ENCODE measurements around the gene AGR3.

AGR3 gene

DNA sequence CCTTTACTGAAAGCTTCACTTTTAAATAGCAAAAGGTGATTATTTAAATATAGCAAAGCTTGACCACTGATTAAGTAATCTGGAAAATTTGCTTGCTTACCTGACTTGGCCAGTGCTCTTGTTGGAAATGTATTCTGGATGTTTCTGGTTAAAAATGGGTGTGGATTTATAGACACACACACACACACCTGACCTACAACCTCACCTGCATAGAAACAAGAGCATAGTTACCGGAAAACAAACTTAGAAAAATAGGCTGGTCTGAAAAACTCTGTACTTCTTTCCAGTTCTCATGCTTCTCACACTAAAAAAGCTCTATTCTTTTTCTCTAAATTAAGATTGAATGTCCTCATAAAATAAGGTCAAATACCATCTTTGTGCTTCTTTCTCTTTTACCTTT lies at the start of gene AGR3:
TSS of gene AGR3 (minus strand) at position 140 of the 400 bp plus-strand sequence. CDS start 3,365 bp downstream, outside the sequence.
- DNase-seq: peak; percentile 62 to 89

DNA sequence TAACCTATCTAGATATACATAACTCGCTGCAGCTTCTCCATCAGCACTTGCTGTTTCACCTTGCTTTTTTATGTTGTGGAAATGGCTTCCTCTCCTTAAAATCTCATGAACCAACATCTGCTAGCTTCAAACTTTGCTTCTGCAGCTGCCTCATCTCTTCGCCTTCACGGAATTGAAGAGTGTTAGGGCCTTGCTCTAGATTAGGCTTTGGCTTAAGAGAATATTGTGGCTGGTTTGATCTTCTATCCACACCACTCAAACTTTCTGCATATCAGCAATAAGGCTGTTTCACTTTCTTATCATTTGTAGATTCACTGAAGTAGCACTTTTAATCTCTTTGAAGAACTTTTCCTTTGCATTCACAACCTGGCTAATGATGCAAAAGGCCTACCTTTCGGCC lies 49.2 kb upstream of the AGR3 start:
- DNase-seq: no peak

DNA sequence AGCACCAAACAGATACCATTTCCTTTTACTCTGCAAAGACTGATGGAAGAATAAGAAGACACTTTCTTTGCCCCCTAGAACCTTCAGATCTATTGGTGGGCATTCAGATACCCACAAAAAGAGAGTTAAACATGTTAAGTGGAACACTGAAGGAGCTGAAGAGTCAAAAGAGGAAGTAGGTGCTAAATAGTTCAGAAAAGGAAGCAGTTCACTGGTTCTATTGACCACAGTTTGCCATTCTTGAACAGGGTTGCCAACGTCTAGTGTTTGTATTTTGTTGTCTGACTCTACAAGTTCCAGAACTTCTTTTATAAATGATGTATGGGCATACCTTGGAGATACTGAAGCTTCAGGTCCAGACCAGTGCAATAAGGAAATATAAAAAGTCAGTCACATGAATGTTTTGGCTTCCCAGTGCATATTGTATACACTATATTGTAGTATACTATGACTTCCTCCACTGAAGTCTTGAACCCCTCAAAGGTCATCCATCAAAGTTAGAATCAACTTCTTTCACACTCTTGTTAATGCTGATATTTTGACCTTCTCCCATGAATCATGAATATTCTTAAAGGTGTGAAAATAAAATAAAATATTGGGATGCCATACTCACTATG lies 47.5 kb upstream of the AGR3 start:
- no peak for DNase-seq

DNA sequence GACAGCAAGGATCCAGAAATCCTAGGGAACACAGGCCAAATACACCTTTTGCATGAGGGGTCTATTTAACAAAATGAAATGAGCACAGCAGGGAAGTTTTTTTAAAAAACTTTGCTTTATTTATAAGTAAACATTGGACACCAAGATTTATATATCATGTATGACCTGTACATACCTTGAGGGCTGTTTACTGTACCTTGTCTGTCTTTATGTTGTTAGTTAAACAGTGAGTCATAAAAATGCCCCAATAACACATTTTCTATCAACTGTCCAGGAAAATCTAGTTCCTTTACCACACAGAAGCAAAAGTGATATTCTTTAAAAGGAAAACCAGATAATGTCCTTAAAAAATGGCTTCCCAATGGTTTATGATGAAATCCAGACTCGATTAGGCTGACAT lies 45.1 kb upstream of the AGR3 start:
- no peak for DNase-seq

DNA sequence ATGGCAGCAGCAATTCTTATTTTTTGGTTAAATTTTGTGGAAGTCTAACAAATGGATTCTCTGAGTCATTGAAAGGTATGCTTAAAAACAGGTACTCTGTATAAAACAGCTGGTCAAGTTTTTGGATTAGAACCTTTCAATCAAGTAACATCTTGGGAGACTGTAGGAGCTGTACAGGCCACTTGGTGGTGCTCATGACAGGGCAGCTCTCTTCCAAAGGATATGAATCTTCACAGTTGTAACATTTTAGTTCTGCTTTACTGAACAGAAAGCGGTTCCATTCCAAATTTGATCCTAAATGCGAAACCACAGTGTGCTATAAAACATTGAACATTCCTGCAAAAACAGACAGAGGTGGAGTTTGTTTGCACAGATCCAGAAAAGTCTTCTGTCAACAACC lies 44.5 kb upstream of the AGR3 start:
- DNase-seq: no peak

DNA sequence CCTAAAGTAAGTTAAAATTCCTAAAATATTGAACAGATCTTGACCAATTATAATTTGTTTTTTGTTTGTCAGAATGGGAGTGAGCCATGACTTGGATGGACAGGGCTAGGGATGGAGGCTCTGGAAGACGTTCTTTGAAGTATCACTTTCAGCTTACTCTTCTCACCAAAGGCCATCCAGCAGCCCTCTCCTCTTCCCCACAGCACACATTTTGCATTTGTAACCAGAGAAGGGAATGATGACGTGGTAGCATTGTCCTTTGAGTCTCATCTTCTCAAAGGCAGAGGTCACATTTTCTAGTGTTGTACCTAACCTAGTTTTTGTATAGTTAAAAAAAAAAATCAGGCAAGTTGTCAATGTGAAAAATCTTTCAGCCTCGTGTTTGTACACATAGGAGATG lies 43.8 kb upstream of the AGR3 start:
- DNase-seq: no peak

DNA sequence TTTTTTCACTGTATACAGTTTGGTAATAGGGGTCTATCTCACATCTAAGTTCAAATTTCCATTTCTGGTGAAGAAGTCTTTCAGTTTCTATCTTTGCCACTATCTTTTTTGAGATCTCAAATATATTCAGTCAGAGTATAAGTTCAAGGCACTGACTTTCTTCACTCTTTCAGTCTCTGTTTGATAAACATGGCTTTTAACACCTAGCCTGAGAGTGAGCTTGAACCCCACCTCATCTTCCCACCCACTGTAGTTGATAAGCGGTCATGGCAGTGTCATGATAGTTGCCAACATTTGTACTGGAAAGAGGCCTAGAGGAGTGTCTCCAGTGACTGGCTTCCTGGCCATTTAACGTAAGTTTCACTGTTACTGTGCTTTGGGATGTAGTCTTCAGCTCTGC lies 41.2 kb upstream of the AGR3 start:
- DNase-seq: no peak

DNA sequence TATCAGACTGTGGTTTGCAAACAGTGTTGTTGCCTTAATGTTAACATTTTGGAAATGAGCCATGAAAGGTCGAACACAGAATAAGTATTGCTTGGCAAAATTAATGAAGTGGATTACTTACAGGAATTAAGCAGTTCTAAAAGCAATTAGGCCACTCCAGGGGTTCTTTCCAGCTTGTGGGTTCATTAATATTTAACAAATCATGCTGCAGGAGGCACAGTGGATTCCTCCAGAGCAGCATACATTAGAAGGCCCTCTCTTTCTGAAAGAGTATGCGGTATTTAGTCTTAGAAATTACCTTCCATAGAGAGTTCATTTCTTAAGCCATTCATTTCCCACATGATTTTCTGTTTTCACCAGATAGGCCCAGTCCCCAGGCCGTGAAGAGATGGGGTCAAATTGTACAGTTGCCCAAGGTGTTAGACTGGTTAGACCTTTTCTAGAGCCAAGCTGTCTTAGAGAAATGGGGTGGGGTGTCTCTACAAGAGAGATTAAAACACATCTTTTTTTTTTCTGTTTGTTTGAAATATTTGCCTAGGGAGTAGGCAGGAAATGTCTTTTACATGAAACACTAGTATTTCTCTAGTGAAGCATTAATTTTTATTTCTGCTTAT lies 40.0 kb upstream of the AGR3 start:
- DNase-seq: no peak

DNA sequence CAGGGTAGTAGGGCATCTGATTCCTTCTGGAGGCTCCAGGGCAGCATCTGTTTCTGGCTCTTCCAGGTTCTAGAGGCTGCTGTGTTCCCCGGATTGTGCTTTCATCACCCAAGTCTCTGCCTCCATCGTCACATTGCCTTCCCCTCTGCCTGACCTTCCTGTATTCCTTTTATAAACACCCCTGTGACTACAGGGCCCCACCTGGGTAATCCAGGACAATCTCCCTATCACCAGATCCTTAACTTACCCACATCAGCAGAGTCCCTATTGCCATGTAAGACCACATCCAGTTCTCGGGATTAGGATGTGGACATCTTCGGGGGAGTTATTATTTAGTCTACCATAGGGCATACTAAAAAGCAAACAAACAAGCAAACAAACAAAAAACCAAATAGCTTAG lies 39.4 kb upstream of the AGR3 start:
- no peak for DNase-seq

DNA sequence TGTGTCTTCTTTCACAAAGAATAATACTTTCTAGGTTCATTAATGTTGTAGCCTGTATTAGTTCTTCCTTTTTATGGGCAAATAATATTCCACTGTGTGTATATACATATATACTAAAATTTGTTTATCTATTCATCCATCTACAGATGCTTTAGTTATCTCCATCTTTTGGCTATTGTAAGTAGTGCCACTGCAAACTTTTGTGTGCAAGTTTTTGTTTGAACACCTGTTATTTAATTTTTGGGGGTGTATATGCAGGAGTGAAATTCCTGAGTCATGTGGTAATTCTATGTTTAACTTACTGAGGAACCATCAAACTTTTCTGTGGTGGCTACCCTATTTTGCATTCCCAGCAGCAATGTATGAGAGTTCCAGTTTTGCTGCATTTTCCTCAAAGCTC lies 37.7 kb upstream of the AGR3 start:
- no peak for DNase-seq

DNA sequence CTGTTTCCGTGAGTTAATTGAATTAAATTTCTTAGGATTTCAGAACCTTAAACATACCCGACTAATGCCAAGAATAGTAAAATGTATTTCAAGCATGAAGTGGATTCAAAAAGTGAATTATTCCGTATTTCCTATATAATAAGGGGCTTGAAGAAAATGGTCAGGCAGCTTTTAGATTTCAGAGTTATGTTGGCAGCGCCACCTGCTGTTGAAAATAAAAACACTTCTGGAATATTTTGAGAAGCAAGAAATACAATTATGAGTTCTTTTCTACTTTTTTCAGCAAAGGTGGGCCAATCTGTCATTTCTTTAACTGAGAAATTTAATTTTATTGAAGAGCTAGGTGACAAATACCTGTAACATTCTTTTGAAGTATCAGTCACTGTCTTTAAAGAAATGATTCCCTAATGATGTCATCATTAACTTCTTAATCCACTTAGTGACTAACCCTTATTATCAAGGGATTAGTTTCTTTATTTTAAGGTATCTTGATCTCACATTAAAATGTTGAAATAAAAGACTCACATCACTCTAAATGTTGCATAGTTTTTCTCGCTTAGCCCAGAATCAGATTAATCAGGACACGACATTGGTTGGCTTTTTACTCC lies 36.6 kb upstream of the AGR3 start:
- peak; percentile 52 to 60 for DNase-seq

DNA sequence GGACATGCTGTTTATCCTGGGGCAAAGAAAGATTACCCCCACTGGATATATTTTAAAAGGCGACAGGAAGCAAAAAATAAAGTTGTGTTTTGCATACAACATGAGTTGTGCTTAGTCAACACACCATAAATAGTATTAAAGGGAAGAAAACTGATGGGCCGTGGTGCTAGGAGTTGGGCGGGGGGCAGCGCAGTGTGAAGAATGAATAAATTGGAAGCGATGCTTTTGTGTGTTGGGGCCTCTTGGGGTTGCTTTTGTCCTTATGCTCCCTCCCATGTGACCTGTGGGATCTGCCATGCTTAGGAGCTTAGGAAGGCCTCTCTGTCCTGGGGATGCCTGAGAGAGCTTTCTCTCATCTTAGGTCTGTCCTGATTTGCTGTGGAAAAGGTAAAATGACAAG lies 35.0 kb upstream of the AGR3 start:
- DNase-seq: peak in 1 of 2 experiments; percentile 14

DNA sequence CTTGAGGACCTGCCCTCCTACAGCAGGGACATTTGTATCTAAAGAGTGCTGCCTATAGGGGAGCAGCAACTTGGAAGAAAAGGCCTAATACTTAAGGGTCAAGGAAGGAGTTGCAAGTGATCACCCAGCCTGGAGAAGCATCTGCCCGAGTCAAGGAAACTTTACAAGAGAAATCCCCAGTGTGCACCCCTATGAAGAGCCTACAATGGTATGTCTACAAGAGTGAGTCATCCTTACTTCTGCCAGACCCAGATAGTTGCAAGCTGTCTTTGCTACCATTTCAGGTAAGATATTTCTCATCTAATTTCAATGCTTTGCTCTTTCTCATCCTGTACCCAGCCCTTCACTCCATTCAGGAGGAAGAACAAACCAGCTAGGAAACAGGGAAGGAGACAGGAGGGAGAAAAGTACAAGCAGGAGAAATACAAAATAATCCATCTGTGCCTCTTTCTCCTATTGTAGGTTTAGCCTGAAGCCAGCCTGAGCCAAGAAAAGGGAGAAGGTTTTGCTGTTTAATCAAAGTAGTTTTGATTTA lies 34.4 kb upstream of the AGR3 start:
- DNase-seq: no peak

DNA sequence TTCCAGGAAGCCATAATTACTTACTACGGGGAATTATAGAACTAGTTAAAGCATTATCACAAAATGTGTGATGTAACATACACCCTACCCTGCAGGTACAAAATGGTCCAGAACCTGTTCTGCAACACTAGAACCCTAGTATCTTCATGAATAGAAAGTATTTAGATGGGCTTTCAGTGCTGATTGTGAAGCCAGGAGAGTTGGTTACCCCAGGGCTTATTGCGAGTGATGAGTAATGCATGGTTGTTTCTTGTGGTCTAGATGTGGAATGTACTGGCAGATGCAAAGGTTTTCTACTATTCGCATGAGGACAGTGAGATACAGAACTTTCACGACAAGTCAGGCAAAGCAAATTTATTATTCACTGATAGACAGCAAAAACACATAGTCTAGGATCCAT lies 33.6 kb upstream of the AGR3 start:
- no peak for DNase-seq

DNA sequence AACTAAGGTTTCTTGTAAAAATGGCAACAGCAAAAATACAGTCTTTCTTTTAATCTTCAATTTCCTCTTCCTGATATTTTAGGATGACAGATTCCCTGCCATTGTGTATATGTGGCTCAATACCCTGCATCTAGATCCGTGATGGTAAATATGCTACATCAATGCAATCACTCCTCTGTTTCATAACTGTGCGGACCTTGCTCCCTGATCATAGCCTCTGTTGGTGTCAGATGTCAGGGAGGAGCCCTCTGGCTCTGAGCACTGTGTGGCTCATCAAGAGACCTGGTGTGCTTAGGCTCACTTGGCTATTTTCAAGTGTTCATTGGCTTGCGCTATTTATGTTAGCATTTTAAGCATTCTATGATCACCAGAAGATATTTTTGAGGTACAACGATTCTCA lies 33.0 kb upstream of the AGR3 start:
- DNase-seq: no peak

DNA sequence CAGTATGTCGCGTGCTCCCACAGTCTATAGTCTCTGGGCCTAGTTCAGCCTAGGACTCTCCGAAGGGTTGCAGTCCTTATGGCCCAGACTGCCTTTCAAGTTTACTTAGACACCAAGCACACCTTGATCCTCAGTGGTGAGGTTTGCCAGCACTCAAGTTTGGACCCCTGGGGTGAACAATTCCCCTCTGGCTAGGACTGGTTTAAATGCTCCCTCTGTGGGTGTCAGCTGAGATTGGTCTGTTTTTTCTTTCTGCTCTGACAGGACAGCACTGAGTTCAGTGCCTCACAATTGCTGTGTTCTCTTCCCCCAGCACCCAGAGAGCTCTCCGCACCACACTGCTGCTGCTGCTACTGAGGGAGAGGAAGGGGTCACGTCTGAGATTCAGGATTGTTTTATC lies 31.9 kb upstream of the AGR3 start:
- DNase-seq: no peak

DNA sequence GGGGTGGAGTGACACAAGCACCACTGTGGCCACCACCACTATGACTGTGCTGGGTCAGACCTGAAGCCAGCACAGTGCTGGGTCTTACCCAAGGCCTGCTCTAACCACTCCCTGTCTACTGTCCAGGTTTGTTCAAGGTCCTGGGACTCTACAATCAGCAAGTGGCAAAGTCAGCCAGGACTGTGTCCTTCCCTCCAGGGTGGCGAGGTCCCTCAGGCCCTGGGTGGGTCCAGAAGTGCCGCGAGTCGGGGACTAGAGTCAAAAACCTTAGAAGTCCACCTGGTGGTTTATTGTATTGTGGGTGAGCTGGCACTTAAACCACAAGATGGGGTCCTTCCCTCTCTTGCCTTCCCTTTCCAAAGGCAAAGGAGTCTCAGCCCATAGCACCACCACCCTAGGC lies 30.8 kb upstream of the AGR3 start:
- DNase-seq: no peak

DNA sequence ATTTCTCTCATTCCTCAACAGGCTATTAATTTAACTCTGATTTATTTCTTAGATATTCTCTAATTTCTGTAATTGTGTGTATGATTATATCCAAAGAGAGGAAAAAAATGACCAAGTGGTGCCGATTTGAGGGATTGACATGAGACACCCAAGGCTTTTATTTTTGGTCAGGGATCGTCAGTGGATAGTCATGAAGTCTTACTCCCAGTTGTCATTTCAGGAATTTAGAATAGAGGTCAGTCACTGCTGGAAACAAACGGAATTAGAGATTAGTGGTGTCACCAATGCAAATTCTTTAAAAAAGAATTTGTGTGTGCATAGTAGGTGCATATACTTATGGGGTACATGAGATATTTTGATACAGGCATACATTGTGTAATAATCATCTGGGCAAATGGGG lies 26.8 kb upstream of the AGR3 start:
- no peak for DNase-seq

DNA sequence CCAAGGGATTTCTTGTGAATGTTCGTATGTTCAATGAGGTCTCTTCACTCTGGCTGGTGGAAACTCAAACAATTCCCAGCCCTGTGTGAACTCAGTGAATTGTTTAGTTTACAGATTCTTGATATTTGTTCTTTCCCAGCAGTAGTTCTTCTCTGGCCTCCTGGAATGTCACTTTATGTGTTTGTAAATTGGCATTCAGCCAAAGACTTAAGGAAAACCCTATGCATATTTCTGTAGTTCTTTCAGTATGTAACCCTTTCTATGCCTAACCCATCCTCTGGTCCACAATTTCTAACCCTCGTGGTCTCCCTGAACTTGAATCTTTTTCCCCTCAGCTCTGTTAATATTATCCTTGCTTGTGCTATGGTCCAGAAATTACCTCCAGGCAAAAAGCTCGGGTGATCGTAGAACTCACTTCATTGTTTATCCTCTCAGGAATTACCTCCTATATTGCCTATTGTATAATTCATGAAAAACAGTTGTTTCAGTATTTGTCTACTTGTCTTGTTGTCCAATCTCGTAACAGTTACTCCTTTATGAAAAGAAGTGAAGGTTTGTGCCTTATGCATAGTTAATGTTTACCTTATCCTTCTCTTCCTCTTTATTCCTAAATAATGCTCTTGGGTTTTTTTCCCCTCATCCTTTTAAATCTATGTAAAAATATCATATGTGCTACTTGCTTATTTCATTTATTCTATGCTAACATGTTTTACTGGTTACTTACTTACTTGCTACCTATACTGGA lies 23.7 kb upstream of the AGR3 start:
- no peak for DNase-seq

DNA sequence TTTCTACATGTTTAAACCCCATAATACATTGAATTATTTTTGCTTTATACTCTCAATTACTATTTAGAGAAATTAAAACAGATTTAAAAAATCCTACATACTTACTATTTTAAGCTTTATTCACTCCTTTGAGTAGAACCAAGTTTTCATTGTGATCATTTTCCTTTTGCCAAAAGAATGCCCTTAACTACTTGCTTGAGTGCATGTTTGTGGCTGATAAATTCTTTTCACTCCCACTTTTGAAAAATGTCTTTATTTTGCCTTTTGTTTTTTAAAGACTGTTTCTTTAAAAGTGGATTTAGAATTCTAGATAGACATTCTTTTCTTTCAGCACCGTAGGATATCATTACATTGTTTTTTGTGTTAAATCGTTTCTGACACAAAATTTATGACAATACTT lies 22.3 kb upstream of the AGR3 start:
- no peak for DNase-seq

DNA sequence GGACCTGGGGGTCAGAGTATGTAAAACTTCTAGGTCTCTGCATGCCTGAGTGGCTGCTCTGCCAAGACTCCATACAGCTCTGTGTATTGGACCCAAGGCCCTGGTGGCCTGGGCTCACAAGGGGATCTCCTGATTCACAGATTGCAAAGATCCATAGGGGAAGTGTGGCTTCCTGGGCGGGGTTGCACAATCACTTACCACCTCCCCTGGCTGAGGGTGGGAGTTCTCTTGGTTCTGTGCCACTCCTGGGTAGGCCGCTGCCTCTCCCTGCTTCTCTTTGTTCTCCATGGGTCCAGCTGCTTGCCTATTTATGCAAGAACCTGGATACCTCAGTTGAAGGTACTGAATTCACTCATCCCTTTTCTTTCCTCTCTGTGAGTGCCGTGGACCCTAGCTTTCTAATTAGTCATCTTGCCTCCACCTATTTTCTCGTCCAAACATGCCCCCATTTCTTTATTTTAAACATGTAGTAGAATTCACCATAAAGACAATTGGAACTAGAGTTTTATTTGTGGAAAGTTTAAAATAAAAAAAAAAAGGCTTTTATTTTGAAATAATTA lies 18.5 kb upstream of the AGR3 start:
- DNase-seq: no peak

DNA sequence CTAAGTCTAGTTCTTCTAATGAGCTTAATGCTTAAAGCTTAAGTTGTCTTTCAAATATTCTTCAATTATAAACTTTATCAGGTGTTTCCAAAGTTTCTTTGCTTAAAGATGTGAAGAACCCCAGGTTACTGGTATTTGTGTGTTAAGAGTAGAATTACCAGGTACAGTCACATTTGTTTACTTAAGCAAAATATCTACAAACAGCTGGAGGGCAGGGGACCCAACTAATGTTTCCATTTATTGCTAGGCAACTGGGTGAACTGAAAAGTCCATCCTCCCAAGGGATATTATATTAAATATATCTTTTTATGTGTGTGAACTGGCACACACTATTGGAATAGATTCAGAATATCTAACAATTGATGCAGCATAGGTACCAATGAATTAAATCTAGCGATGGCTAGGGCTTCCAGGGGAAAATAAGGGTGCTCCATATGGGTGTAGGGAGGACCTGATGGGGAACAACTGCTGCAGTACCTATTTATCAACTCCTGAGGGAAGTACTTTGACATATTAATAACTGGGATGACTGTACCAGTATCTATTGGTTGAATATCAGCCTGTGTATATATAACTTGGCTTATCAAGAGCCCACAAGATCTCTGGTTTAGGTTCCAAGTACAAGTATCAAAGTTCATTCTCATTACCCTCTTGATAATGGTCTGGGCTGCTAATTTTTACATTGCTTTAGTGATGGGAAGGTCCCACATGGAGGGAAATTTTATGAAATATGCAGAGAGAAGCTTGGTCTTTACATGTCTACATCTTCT lies 10.3 kb upstream of the AGR3 start:
- peak; percentile 73 to 87 for DNase-seq

DNA sequence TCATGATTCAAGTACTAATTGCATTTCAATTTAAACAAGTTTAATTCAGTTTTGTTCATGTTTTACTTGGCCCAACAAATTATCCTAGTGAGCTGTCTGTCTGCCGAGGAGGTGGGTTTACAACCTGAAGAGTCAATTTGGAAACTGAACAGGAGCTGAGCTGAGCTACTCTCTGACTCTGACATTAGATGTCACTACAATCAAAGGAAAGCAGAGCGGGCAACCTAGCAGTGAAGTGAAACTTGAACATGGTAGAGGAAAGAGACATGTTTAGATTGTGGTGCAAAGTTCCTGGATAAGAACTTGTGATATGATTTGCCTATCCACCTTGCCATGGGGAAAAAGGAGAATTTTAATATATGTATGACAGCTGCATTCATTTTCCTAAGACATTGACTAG lies 9.6 kb upstream of the AGR3 start:
- peak; percentile 73 to 88 for DNase-seq
